HG02973 (cell line): ENCODE measurements around the gene NCLN.
"Not testable (repeated sequence)": the region's sequence is repeated elsewhere in the genome, so short reads cannot be mapped to it uniquely, and the experiment has no call there.

Experiments
- ATAC-seq: cut with Tn5 transposase; IDR thresholded peaks from one replicate; pipeline ENCODE4 v1.9.1; 2021; ENCODE audit warnings: moderate library complexity; ENCODE audit not compliant: unreplicated experiment

Gene NCLN

GRCh38 chr19:3154447-3154846 is 31.3 kb upstream of the NCLN start:
- not testable (repeated sequence) for ATAC-seq

- no peak for ATAC-seq
Measured at GRCh38 chr19:3154957-3155736, 30.6 kb upstream of the NCLN start.

- ATAC-seq: no peak
Measured at GRCh38 chr19:3157096-3157845, 28.5 kb upstream of the NCLN start.

GRCh38 chr19:3159565-3159964 is 26.2 kb upstream of the NCLN start:
- ATAC-seq: no peak

- no peak for ATAC-seq
Measured at GRCh38 chr19:3160219-3160618, 25.5 kb upstream of the NCLN start.

- ATAC-seq: no peak
Measured at GRCh38 chr19:3161453-3161852, 24.3 kb upstream of the NCLN start.

- no peak for ATAC-seq
Measured at GRCh38 chr19:3162418-3163229, 23.1 kb upstream of the NCLN start.

- ATAC-seq: no peak
Measured at GRCh38 chr19:3163230-3163886, 22.4 kb upstream of the NCLN start.

- no peak for ATAC-seq
Measured at GRCh38 chr19:3163943-3164342, 21.8 kb upstream of the NCLN start.

GRCh38 chr19:3167533-3168272 is 18.0 kb upstream of the NCLN start:
- no peak for ATAC-seq

- ATAC-seq: no peak
Measured at GRCh38 chr19:3171894-3172672, 13.6 kb upstream of the NCLN start.

GRCh38 chr19:3172673-3173000 is 13.1 kb upstream of the NCLN start:
- ATAC-seq: not testable (repeated sequence)

GRCh38 chr19:3175781-3176714 is 9.7 kb upstream of the NCLN start:
- no peak for ATAC-seq

GRCh38 chr19:3176715-3177501 is 8.8 kb upstream of the NCLN start:
- ATAC-seq: no peak

- peak; percentile 35 for ATAC-seq
Measured at GRCh38 chr19:3178377-3178972, 7.3 kb upstream of the NCLN start, which contains the start of gene S1PR4. S1PR4 (plus strand) TSS chr19:3178769; CDS start chr19:3178793, 24 bp downstream.

GRCh38 chr19:3178973-3179738 is 6.6 kb upstream of the NCLN start:
- no peak for ATAC-seq
